Neural cell (in vitro differentiated cells): Measurements from ENCODE around the gene DIS3.

Experiments used
- CTCF ChIP-seq: fragments of 450-650 bp; IDR thresholded peaks from 2 replicates; pipeline ENCODE4 v1.5.1; 2014; ENCODE audit warnings: antibody characterized with exemption, mild to moderate bottlenecking, moderate library complexity; ENCODE audit not compliant: poor library complexity, severe bottlenecking
- POLR2AphosphoS5 ChIP-seq: IDR thresholded peaks from 2 replicates; pipeline ENCODE4 v1.6.1; 2012
- TF ChIP-seq, protein P1 (sequence below): IDR thresholded peaks from 2 replicates; pipeline ENCODE4 v1.6.1; 2012; ENCODE audit warnings: borderline replicate concordance

DNA sequence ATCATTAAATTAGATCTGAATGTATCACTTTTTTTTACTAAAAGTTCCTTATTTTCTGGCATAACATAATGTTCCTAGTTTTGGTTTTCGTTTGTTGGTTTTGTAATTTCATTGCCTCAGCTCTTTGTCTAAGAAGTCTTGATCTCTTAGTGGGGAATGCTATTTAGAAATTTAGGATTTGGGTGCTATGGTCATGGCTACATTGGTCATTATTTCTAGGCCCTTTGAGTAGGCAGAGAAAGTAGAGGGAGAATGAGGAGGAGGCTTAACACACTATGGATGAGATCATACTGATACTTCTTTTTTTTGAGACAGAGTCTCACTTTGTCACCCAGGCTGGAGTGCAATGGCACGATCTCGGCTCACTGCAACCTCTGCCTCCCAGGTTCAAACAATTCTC lies 42.0 kb upstream of the DIS3 start:
- TF ChIP-seq CTCF = no peak
- no peak for TF ChIP-seq POLR2AphosphoS5
- TF ChIP-seq, protein P1, sequence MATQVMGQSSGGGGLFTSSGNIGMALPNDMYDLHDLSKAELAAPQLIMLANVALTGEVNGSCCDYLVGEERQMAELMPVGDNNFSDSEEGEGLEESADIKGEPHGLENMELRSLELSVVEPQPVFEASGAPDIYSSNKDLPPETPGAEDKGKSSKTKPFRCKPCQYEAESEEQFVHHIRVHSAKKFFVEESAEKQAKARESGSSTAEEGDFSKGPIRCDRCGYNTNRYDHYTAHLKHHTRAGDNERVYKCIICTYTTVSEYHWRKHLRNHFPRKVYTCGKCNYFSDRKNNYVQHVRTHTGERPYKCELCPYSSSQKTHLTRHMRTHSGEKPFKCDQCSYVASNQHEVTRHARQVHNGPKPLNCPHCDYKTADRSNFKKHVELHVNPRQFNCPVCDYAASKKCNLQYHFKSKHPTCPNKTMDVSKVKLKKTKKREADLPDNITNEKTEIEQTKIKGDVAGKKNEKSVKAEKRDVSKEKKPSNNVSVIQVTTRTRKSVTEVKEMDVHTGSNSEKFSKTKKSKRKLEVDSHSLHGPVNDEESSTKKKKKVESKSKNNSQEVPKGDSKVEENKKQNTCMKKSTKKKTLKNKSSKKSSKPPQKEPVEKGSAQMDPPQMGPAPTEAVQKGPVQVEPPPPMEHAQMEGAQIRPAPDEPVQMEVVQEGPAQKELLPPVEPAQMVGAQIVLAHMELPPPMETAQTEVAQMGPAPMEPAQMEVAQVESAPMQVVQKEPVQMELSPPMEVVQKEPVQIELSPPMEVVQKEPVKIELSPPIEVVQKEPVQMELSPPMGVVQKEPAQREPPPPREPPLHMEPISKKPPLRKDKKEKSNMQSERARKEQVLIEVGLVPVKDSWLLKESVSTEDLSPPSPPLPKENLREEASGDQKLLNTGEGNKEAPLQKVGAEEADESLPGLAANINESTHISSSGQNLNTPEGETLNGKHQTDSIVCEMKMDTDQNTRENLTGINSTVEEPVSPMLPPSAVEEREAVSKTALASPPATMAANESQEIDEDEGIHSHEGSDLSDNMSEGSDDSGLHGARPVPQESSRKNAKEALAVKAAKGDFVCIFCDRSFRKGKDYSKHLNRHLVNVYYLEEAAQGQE = no peak
